Osteocyte (in vitro differentiated cells): ENCODE data around the gene VIPAS39. TPM values are rescaled to one million over a fixed set of nuclear protein-coding genes. Genes with fewer than 3 reads are reported as not detected.

ENCODE experiments used
- DNase-seq: peaks from one replicate; pipeline ENCODE4 v3.0.0; 2021; ENCODE audit warnings: mixed read lengths; ENCODE audit not compliant: unreplicated experiment; ENCODE audit errors: extremely low spot score
- H3K27ac Mint-ChIP-seq: one replicate; pipeline ENCODE4 v1.8.0; 2021; ENCODE audit warnings: mild to moderate bottlenecking, mixed read lengths; ENCODE audit not compliant: unreplicated experiment
- H3K27me3 Mint-ChIP-seq: one replicate; pipeline ENCODE4 v1.8.0; 2021; ENCODE audit warnings: mixed read lengths; ENCODE audit not compliant: unreplicated experiment
- H3K36me3 Mint-ChIP-seq: one replicate; pipeline ENCODE4 v1.8.0; 2021; ENCODE audit warnings: mixed read lengths; ENCODE audit not compliant: unreplicated experiment
- H3K4me1 Mint-ChIP-seq: one replicate; pipeline ENCODE4 v1.8.0; 2021; ENCODE audit warnings: mixed read lengths; ENCODE audit not compliant: unreplicated experiment
- H3K4me3 Mint-ChIP-seq: one replicate; pipeline ENCODE4 v1.8.0; 2021; ENCODE audit warnings: mild to moderate bottlenecking, moderate library complexity, mixed read lengths; ENCODE audit not compliant: unreplicated experiment
- H3K9me3 Mint-ChIP-seq: one replicate; pipeline ENCODE4 v1.8.0; 2021; ENCODE audit warnings: mixed read lengths; ENCODE audit not compliant: unreplicated experiment
- CTCF ChIP-seq: fragments of 200-600 bp; sonication (generic); IDR thresholded peaks from 2 replicates; pipeline ENCODE4 v1.5.0; 2021; ENCODE audit warnings: antibody characterized with exemption, mild to moderate bottlenecking, moderate library complexity
- total RNA-seq: library from RNA; stranded (reverse); gene quantifications from 2 replicates; pipeline ENCODE4 v1.2.1, GENCODE V29; 2021

VIPAS39 gene
- total RNA-seq, 1 donor from 2014 or later, result 23.7 TPM

- no peak overlapping the region for H3K4me3 Mint-ChIP-seq
- no peaks in the 10 kb centered on the region for H3K9me3 Mint-ChIP-seq
- H3K27ac Mint-ChIP-seq, result no peak overlapping the region
- H3K4me1 Mint-ChIP-seq, result peaks cover 19% of the 10 kb centered on the region
- TF ChIP-seq CTCF, result no peak
- H3K36me3 Mint-ChIP-seq, result peaks cover 3% of the 10 kb centered on the region
- DNase-seq, result no peak
- H3K27me3 Mint-ChIP-seq, result no peaks in the 10 kb centered on the region
Measured at GRCh38 chr14:77378701-77379100, 78.7 kb downstream of the VIPAS39 start.

- H3K9me3 Mint-ChIP-seq, result no peaks in the 10 kb centered on the region
Measured at GRCh38 chr14:77377502-77377844, 79.9 kb downstream of the VIPAS39 start.

GRCh38 chr14:77376771-77377501, 80.5 kb downstream of the VIPAS39 start, which contains the start of the genes SAMD15 and TMED8:
Gene SAMD15 (plus strand): TSS chr14:77377379. CDS start chr14:77377419, 40 bp downstream.
Gene TMED8 (minus strand): TSS chr14:77377094. CDS start chr14:77377053, 41 bp downstream.
- peak within 1 kb of the TSS; percentile 87 for H3K4me3 Mint-ChIP-seq
- H3K9me3 Mint-ChIP-seq, result no peaks in the 10 kb centered on the region
- peak; percentile 93 for DNase-seq
- peak within 1 kb of the TSS; percentile 87 for H3K27ac Mint-ChIP-seq
- peak; percentile 31 for TF ChIP-seq CTCF
- peaks cover 7% of the 10 kb centered on the region for H3K36me3 Mint-ChIP-seq
- no peaks in the 10 kb centered on the region for H3K27me3 Mint-ChIP-seq
- peaks cover 32% of the 10 kb centered on the region for H3K4me1 Mint-ChIP-seq

More at GRCh38 chr14:77377502-77377844, 79.9 kb downstream of the VIPAS39 start:
- Mint-ChIP-seq H3K36me3 (peaks cover 7% of the 10 kb centered on the region), H3K27me3 (no peaks in the 10 kb centered on the region), H3K27ac (no peak overlapping the region), H3K4me3 (no peak overlapping the region), H3K4me1 (peaks cover 28% of the 10 kb centered on the region)
- no peak for TF ChIP-seq CTCF
- no peak for DNase-seq

Other genes starting within 250 kb of the VIPAS39 start
- not detected in 2 replicates for gene NGB, start 186.4 kb downstream of the VIPAS39 start, total RNA-seq
- gene POMT2, start 136.7 kb downstream of the VIPAS39 start, total RNA-seq, result 29.2 and 32.4 TPM in 2 replicates
- gene GSTZ1, start 136.6 kb downstream of the VIPAS39 start, total RNA-seq, result 15.8 and 16.6 TPM in 2 replicates
- 10.0 and 10.9 TPM in 2 replicates for gene TMED8, start 80.5 kb downstream of the VIPAS39 start, total RNA-seq
- 1.9 and 2.2 TPM in 2 replicates for gene SAMD15, start 80.2 kb downstream of the VIPAS39 start, total RNA-seq
- 0.35 and 0.84 TPM in 2 replicates for gene NOXRED1, start 34.1 kb downstream of the VIPAS39 start, total RNA-seq
- gene AHSA1, start 492 bp upstream of the VIPAS39 start, total RNA-seq, result 115 TPM in 2 replicates
- not detected in 2 replicates for gene ISM2, start 41.2 kb upstream of the VIPAS39 start, total RNA-seq
- gene SPTLC2, start 159.0 kb upstream of the VIPAS39 start, total RNA-seq, result 28.1 and 31.3 TPM in 2 replicates